Measurements from ENCODE around the gene SOX9. TPM values are rescaled to one million over a fixed set of nuclear protein-coding genes. Genes with fewer than 3 reads are reported as not detected.

SOX9 gene
- total and polyA plus RNA-seq, 9 donors, result 0.10 to 21.6 (median 1.6) TPM; not detected in 1

DNA sequence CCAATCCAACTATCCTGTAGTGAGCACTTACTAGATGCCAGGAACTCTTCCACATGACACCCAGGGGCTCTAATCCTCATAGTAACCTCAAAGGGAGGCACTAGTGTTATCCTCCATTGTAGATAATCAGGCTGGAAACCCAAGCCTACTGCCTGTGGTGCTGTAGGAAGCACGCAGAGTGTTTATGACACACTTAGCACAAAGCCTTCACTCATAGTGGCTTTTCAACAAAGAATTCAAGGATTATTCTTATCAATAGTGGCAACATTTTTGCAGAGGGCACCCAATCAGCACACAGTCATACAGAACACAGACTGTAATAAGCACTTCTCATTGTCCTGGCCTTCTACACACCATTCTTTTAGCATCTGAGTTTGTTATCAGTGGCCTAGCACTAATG is 18.5 kb upstream of the SOX9 start:
- DNase-seq, result no peak
- H3K4me1 ChIP-seq (ENCODE audit: insufficient read depth), result no peaks in the 10 kb centered on the region
- WGBS, 3 donors, result 81 to 100% (median 81%) methylated on average over 1 of the region's 1 CpG

DNA sequence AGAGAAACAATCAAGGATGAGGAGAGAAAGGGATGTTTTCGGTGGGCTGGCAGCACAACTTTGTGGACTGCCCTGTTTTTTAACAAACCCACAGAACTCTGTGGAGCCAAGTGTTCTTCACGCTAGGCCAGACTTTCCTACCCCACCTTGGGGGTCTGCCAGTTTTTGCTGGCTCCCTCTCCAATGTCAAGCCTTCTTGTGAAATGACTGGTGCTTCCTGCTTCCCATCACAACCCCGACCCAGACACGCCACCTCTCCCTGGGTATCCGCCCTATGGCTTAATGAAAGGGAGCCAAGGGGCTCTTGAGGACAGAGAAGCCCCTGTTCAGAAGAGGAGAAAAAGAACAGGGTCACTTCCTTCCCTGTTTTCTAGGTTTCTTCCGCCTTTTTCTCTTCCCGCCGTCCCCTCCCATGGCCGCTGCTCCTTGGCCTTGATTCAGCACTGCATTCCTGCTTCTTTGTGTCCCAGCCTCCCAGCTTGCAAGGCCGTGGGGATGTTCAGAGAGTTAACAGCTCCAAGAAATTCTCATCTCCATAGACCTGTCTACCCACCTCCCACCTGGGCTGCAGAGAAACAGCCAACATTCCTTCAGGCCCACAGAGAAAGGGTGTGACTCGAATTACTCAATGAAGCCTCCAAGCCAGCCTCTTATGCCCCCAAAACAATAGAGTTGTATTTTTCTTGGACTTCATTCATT is 16.5 kb upstream of the SOX9 start:
- TF ChIP-seq POLR2A (IDR thresholded peaks at IDR 0.05), result no peak
- TF ChIP-seq, protein P1, sequence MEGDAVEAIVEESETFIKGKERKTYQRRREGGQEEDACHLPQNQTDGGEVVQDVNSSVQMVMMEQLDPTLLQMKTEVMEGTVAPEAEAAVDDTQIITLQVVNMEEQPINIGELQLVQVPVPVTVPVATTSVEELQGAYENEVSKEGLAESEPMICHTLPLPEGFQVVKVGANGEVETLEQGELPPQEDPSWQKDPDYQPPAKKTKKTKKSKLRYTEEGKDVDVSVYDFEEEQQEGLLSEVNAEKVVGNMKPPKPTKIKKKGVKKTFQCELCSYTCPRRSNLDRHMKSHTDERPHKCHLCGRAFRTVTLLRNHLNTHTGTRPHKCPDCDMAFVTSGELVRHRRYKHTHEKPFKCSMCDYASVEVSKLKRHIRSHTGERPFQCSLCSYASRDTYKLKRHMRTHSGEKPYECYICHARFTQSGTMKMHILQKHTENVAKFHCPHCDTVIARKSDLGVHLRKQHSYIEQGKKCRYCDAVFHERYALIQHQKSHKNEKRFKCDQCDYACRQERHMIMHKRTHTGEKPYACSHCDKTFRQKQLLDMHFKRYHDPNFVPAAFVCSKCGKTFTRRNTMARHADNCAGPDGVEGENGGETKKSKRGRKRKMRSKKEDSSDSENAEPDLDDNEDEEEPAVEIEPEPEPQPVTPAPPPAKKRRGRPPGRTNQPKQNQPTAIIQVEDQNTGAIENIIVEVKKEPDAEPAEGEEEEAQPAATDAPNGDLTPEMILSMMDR (IDR thresholded peaks at IDR 0.05), result no peak
- TF ChIP-seq EP300 (IDR thresholded peaks at IDR 0.05), result no peak
- no peak for DNase-seq
- no peak overlapping the region for H3K27ac ChIP-seq
- H3K9me3 ChIP-seq, result no peaks in the 10 kb centered on the region
- WGBS, 3 donors, result 50 to 55% (median 53%) methylated on average over 11 of the region's 11 CpGs
- H3K36me3 ChIP-seq, result no peaks in the 10 kb centered on the region
- no peak overlapping the region for H3K4me3 ChIP-seq
- intact Hi-C loops (cut with DNase I), result no loop called here
- H3K27me3 ChIP-seq, result no peaks in the 10 kb centered on the region
- no peaks in the 10 kb centered on the region for H3K4me1 ChIP-seq (ENCODE audit: insufficient read depth)

More for the DNA sequence above, 18.5 kb upstream of the SOX9 start:
- Histone ChIP-seq H3K36me3 (no peaks in the 10 kb centered on the region), H3K9me3 (no peaks in the 10 kb centered on the region), H3K4me3 (no peak overlapping the region), H3K27me3 (no peaks in the 10 kb centered on the region), H3K27ac (no peak overlapping the region)
- no peak for TF ChIP-seq POLR2A (IDR thresholded peaks at IDR 0.05)
- no peak for TF ChIP-seq EP300 (IDR thresholded peaks at IDR 0.05)
- TF ChIP-seq, protein P1 (IDR thresholded peaks at IDR 0.05), result no peak
- intact Hi-C loops (cut with DNase I), result no loop called here

DNA sequence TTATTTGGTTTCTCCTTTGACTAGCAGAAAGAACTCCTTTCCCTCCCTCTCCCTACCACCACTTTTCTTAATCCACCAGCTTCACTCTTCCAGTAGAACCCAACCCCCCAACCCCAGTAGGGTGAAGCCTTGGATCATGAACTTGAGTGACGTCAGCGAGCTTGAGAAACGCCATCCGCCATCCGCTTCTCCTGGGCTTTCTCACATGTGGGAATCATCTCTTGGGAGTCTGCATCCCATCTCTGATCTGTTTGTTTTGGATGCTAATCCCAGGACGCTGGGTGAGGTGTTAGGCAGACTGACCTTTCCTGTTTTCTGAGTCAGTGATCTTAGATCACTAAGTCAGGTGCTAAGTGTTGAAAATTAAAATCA is 16.0 kb upstream of the SOX9 start:
- Histone ChIP-seq H3K36me3 (no peaks in the 10 kb centered on the region), H3K9me3 (no peaks in the 10 kb centered on the region), H3K27me3 (no peaks in the 10 kb centered on the region), H3K4me1 (ENCODE audit: insufficient read depth) (no peaks in the 10 kb centered on the region), H3K4me3 (no peak overlapping the region), H3K27ac (no peak overlapping the region)
- TF ChIP-seq POLR2A (IDR thresholded peaks at IDR 0.05) (no peak), EP300 (IDR thresholded peaks at IDR 0.05) (no peak)
- 68 to 81% (median 77%) methylated on average over 6 of the region's 6 CpGs for WGBS, 3 donors
- no peak for DNase-seq
- intact Hi-C loops (cut with DNase I), result no loop called here

DNA sequence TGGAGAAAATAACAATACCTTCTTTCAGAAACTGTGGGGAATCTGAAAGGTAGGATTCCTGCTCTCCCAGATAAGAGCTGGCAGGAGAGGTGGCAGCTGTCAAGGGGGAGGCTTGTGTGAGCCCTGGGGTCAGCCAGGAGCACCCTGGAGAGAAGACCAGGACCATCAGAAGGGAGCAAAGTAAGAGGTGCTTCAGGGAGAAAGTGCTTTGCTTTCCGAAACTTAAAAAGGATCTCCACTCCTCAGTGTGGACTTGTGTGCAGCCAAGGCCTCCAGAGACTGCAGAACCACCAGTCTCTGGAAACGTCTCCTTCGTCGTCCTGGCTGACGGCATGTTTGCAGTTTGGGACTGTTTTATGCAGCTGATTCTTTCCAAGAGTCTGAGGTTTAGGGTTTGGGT is 13.7 kb upstream of the SOX9 start:
- no peak overlapping the region for H3K27ac ChIP-seq
- no peak overlapping the region for H3K4me3 ChIP-seq
- 64 to 71% (median 65%) methylated on average over 5 of the region's 5 CpGs for WGBS, 3 donors
- intact Hi-C loops (cut with DNase I), result no loop called here
- no peak for DNase-seq
- no peaks in the 10 kb centered on the region for H3K36me3 ChIP-seq
- TF ChIP-seq, protein P1 (IDR thresholded peaks at IDR 0.05), result no peak
- no peaks in the 10 kb centered on the region for H3K9me3 ChIP-seq
- no peaks in the 10 kb centered on the region for H3K27me3 ChIP-seq
- no peaks in the 10 kb centered on the region for H3K4me1 ChIP-seq (ENCODE audit: insufficient read depth)

DNA sequence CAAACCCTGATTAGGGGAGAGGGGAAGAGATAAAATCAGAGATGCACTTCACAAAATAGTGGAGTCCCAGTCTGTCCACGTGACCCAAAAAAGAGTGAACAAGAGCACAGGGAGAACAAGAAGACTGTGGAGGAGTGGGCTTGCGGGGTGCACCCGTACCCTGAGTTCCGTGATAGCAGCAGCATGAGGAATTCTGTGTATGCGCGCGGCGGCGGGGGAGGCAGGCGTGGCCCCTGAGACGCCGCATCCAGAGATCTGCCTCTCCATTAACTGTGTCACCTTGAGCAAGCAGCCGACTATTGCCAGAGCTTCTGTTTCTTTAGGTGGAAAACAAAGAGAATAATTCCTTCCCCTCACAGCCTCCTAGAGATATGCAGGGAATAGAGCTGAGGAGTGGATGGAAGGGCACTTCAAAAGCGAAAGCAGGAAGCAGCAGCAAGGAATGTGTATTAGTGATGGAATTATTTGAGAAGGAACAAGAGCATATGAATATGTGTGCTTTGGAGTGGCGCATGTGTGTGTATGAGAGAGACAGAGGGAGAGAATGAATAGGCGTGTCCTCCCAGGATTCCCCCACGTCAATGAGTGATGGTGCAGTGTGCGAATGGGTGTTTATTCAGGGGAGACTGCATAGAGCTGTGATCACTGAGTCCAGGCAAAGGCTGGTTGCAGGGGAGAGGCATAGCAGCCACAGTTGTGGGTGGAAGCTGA is 10.4 kb upstream of the SOX9 start:
- 31 to 44% (median 44%) methylated on average over 18 of the region's 18 CpGs for WGBS, 3 donors
- DNase-seq, result no peak
- Histone ChIP-seq H3K4me3 (no peak overlapping the region), H3K4me1 (ENCODE audit: insufficient read depth) (no peaks in the 10 kb centered on the region), H3K36me3 (no peaks in the 10 kb centered on the region), H3K9me3 (no peaks in the 10 kb centered on the region), H3K27me3 (no peaks in the 10 kb centered on the region), H3K27ac (no peak overlapping the region)
- intact Hi-C loops (cut with DNase I), result no loop called here
- TF ChIP-seq POLR2A (IDR thresholded peaks at IDR 0.05) (no peak), EP300 (IDR thresholded peaks at IDR 0.05) (no peak)
- TF ChIP-seq, protein P1 (IDR thresholded peaks at IDR 0.05), result no peak
